ENCODE measurements around the gene ADTRP. TPM values are rescaled to one million over a fixed set of nuclear protein-coding genes. Genes with fewer than 3 reads are reported as not detected.
"Not testable (repeated sequence)": the region's sequence is repeated elsewhere in the genome, so short reads cannot be mapped to it uniquely, and the experiment has no call there.

Gene ADTRP
- total RNA-seq, 1 experiment from 2014 or later, result 2.2 TPM

GRCh38 chr6:11803591-11803971, 25.0 kb upstream of the ADTRP start:
- DNase-seq (ENCODE audit: low read depth), result no peak

DNA sequence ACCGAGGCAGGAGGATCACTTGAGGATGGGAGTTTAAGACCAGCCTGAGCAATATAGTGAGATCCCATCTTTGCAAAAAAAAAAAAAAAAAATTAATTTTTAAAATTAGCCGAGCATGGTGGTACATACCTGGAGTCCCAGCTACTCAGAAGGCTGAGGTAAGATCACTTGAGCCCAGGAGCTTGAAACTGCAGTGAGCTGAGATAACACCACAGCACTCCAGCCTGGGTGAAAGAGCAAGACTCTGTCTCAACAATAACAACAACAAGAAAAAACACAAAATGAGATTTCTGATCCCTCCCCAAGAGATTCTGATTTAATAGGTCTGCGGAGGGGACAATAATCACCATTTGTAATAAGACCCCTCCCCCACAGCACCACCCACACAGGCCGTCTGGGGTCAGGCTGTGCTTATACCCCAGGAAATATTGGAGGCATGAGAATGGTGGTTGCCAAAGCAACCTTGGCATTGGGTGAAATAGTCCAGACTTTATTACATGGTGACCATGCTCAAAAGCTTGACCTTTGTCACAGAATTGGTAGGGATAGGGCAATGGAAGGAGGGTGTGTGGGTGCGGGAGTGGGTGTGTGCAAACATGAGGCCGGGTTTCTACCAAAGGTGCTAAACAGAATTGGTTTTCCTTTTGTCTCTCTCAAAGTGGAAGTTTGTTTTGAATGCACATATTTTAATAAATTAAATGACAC, 24.4 kb upstream of the ADTRP start:
- no peak for DNase-seq (ENCODE audit: low read depth)

- DNase-seq (ENCODE audit: low read depth), result not testable (repeated sequence)
Observed at GRCh38 chr6:11800531-11800930, 21.9 kb upstream of the ADTRP start.

- DNase-seq (ENCODE audit: low read depth), result no peak
Observed at GRCh38 chr6:11798538-11798937, 19.9 kb upstream of the ADTRP start.

GRCh38 chr6:11798096-11798495, 19.5 kb upstream of the ADTRP start:
- no peak for DNase-seq (ENCODE audit: low read depth)

- DNase-seq (ENCODE audit: low read depth), result no peak
Observed at GRCh38 chr6:11796829-11797228, 18.2 kb upstream of the ADTRP start.

DNA sequence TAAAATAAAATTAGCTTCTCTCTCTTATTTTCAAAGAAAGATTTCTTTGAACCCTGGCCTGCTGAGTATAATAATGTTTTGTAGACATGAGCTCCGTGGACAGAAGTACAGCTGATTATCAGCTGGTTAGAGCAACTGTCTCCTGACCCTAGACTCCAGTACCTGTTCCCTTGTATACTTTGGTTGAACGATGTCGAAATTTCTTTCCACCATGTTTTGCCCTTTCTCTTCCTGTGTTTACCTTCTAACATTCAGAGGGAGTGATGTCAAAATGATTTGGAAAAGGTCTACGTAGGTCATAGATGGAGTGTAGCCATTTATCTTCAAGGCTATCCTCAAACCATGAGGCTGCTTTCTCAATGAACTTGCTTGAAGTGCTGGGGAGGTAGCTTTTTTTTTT, 16.8 kb upstream of the ADTRP start:
- DNase-seq (ENCODE audit: low read depth), result no peak

- DNase-seq (ENCODE audit: low read depth), result no peak
Observed at GRCh38 chr6:11793277-11793676, 14.7 kb upstream of the ADTRP start.

DNA sequence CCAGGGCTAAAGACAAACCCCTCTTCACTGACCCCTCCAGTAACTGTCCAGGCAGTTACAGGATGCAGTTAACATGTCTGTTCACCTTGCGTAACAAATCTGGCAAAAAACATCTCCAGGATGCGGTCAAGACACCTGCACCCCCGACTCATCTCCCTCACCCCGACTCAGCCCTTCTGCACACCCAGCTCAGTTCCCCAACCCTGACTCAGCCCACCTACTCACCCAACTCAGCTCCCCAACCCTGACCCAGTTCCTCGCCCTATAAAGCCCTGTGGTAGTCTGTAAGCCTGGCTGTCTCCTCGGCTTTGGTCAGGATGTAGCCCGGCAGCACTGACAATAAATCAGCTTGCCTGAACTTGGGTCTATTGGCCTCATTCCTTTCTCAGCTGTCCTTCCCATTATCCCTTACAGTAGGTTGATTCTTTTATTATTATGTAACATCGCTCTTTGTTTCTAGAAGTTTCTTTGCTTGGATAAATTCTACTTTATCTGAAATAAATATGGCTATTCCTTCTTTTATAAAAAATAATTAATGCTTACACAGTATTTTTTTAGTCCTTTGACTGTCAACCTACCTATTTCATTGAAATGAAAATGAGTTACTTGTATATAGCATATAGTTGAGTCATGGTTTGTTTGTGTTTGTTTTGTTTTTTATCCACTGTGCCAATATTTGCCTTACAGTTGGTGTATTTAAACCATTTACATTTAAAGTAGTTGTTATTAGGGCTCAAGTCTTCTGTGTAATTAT, 12.9 kb upstream of the ADTRP start:
- DNase-seq (ENCODE audit: low read depth), result no peak

- DNase-seq (ENCODE audit: low read depth), result no peak
Observed at GRCh38 chr6:11789744-11790143, 11.1 kb upstream of the ADTRP start.

DNA sequence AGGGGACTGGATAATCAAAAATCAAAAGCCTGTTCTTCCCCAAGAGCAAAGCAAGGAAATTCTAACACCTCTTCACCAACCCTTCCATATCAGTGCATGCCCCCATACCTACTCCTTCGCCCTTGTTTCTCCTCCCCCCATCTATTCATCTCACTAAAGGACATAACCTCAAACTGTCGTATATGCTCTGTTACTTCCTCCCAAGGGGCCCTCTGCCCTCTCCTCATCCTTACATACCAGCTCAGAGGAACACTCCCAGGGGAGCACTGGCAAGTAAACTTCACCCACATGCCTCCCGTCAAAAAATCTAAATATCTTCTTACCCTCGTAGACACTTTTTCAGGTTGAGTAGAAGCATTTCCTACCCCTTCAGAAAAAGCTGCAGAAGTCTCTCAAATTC, 9.4 kb upstream of the ADTRP start:
- DNase-seq (ENCODE audit: low read depth), result no peak

DNA sequence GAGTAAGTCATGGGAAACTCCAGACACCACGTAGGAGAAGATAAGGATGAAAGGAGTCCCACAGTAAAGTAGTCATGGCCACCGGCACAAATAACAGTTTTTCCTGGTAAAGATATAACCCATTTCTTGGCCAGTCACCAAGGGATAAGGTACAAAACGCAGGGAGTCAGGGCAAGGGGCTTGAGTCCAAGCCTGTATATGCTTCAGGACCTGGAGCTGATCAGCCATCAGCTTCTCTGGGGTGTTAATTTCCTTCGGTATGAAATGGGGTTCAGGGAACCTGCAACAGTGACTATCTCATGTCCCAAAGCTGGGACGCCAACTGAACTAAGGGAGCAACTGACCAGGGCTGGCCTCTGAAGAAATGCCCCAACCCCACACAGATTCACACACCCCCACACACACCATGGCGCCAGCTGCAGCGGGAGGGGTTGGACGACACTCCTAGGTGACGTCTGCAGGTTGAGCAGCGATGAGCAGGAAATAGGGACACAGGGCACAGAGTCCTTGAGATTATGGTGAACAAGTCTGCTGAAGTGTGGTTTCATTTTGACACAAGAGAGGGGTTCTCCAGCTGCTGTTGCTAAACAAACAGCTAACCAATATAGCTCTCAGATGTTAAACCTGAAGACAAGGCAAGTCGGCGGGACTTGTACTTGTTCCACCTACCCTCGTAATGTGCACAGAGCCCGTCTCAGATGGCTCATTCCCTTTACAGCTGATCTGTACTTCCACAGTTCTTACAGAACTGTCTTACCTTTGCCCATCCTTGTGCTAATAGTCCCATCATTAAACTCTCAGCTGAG, 7.4 kb upstream of the ADTRP start:
- no peak for DNase-seq (ENCODE audit: low read depth)

DNA sequence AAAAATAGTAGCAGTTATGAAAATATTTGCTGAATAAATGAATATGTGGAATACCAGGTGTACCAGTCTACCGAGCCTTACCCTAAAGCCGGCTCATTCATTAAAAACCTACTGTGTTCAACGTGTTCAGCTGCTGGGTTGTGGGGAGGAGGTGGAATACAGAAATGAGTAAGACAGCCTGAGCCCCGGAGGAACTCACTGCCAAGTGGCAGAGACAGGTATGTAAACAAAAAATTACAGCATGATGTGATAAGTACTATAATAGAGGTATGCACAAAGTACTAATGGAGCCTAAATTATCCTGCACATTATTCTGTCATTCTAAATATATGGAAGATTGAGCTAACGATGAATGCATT, 6.8 kb upstream of the ADTRP start:
- DNase-seq (ENCODE audit: low read depth), result no peak

DNA sequence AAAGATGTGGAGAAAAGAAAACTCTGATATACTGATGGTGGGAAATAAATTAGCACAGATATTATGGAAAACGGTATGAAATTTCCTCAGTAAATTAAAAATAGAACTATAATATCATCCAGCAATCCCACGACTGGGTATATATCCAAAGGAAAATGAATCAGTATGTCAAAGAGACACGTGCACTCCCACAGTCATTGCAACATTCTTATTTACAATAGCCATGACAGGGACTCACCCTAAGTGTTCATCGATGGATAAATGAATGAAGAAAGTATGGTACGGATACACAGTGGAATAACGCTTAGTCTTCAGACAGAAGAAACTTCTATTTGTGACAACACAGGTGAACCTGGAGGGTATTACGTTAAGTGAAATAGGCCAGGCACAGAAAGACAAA, 5.7 kb upstream of the ADTRP start:
- DNase-seq (ENCODE audit: low read depth), result no peak

DNA sequence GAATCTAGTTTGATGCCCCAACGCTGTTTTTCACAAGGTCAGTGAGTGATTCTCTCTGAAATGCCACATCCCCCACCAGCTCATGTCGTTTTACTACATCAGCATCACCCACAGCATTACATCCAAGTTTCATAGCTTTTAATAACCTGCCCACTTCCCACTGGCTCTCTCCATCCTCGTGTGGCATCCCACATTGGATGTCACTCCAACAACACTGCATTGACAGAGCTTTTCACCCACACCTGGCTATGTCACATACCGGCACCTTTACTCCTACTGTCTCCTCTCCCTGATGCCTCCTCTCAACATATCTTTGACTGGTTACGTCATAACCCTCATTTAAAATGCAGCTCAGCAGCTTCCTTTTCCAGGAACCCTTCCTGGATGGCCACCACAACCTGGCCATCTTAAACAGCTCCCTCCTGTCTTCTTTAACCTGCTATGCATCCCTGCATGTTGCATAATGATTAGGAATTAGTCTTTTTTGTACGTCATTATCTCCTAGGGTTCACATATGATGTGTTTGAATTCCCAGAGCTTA, 5.0 kb upstream of the ADTRP start:
- DNase-seq (ENCODE audit: low read depth), result no peak

DNA sequence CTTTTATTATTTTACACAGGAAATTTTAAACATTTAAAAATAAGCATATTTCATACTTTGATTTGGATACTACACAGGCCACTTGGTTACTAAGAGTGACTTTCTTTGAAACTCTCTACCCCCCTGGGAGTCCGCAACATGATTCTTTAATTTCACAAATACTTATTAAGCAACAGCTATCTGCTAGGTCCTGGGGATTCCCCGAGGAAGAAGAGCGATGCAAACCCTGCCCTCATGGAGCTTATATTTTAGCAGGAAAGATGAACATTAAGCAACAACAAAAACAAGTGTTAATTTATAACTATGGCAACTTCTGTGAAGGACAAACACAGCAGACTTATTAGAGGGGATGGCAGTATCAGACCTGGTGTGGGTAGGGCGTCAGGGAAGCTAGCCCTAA, 3.9 kb upstream of the ADTRP start:
- DNase-seq (ENCODE audit: low read depth), result no peak

- DNase-seq (ENCODE audit: low read depth), result no peak
Observed at GRCh38 chr6:11780097-11780428, 1.5 kb upstream of the ADTRP start.

DNA sequence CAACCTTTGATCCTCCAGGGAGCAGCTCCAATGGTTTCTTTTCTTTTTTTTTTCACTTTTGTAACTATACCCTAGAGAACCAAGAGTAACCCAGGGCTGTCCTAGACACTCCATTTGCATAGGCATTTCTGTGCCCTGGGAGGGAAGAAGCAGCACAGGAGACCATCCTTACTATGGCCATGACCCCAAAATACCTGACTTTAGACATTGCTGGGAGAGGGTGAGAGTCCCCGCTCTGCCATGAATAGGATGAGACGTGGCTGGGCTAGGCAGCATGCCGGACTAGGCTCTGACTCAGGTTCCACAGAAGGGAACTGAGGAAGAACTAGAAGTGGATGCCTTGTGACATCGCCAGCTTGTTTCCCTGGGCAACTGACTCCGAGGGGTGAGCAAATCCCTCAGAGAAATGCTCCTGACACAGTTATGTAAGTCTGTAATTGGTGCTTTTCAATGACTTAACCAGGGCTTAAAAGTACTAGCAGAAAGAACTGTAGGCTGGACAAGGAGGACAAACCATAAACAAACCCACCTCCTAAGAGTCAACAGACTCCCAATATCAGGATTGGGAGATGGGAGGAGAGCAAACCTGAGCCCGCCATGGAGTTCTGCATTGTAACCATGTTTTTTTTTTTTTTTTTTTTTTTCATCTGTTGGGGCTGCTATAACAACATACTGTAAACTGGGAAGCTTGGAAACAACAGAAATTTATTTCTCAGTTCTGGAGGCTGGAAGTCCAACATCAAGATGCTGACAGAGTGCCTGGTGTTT, 910 bp upstream of the ADTRP start:
- DNase-seq (ENCODE audit: low read depth), result no peak

- DNase-seq (ENCODE audit: low read depth), result no peak
Observed at GRCh38 chr6:11778036-11778435, 567 bp downstream of the ADTRP start.

- no peak for DNase-seq (ENCODE audit: low read depth)
Observed at GRCh38 chr6:11775791-11776409, 2.7 kb downstream of the ADTRP start.

- no peak for DNase-seq (ENCODE audit: low read depth)
Observed at GRCh38 chr6:11774426-11774825, 4.2 kb downstream of the ADTRP start.

Measured in LHCN-M2 (cell line).